Measurements from ENCODE around the gene IL1RAP.

DNA sequence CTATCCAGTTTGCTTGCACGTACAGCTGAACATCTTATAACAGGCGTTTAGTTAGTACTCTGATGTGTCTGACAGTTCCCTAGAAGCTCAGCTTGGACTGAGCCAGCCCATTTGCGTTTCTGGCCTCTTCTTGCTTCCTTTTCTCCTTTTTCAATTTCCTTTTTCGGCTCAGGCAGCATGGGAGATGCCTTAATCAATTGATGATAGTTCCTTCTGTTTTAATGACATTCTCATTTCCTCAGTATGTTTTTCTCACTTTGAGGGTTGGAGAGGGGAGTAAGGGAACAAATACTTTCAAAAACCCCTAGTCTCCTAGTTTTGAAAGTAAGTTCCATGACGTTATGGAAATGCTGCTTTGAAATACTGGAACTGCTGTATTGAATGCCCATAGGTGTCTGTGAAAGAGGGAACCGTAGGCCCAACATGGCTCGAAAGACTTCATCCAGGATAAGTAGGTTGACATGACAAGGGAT, 18.9 kb downstream of the IL1RAP start:
- TF ChIP-seq, protein P1, sequence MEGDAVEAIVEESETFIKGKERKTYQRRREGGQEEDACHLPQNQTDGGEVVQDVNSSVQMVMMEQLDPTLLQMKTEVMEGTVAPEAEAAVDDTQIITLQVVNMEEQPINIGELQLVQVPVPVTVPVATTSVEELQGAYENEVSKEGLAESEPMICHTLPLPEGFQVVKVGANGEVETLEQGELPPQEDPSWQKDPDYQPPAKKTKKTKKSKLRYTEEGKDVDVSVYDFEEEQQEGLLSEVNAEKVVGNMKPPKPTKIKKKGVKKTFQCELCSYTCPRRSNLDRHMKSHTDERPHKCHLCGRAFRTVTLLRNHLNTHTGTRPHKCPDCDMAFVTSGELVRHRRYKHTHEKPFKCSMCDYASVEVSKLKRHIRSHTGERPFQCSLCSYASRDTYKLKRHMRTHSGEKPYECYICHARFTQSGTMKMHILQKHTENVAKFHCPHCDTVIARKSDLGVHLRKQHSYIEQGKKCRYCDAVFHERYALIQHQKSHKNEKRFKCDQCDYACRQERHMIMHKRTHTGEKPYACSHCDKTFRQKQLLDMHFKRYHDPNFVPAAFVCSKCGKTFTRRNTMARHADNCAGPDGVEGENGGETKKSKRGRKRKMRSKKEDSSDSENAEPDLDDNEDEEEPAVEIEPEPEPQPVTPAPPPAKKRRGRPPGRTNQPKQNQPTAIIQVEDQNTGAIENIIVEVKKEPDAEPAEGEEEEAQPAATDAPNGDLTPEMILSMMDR (IDR thresholded peaks at IDR 0.05): no peak
- no peak for TF ChIP-seq POLR2A (IDR thresholded peaks at IDR 0.05)
